Transverse colon (tissue), 4 donors: ENCODE results near the gene CACYBP. TPM values are rescaled to one million over a fixed set of nuclear protein-coding genes. Genes with fewer than 3 reads are reported as not detected.
A peak's percentile ranks its signal among the peaks of the same experiment; 100 is the strongest.

Experiments used
- DNase-seq: peaks from one replicate; pipeline ENCODE4 v3.0.0-alpha.2; 2019
- H3K27ac ChIP-seq, 4 donors: fragments of 200-600 bp; sonication (generic); 2 replicates each; pipeline ENCODE4 v1.5.1; 2016 to 2018; ENCODE audit warnings: inconsistent platforms in 4 of 4
- H3K27me3 ChIP-seq: fragments of 200-600 bp; sonication (generic); 2 replicates; pipeline ENCODE4 v1.5.1; 2017; ENCODE audit warnings: inconsistent platforms
- H3K36me3 ChIP-seq, 4 donors: fragments of 200-600 bp; sonication (generic); 2 replicates each; pipeline ENCODE4 v1.5.1; 2017 to 2019; ENCODE audit warnings: inconsistent platforms in 4 of 4
- H3K4me1 ChIP-seq, 4 donors: fragments of 200-600 bp; sonication (generic); 2 replicates each; pipeline ENCODE4 v1.5.1; 2017 to 2020; ENCODE audit warnings: inconsistent platforms in 4 of 4
- H3K4me3 ChIP-seq, 4 donors: fragments of 200-600 bp; sonication (generic); 1 replicate in 1 of 4; 2 replicates in 3 of 4; pipeline versions ENCODE4 v1.5.1 to v1.6.1; 2017 to 2019; ENCODE audit warnings: inconsistent platforms in 4 of 4
- H3K9me3 ChIP-seq, 2 donors: fragments of 200-600 bp; sonication (generic); 2 replicates each; pipeline ENCODE4 v1.5.1; 2017 to 2019; ENCODE audit warnings: inconsistent platforms in 2 of 2
- EP300 ChIP-seq: sonication (generic); formaldehyde crosslinking; IDR thresholded peaks from one replicate; pipeline ENCODE4 v1.6.1; 2017; ENCODE audit warnings: antibody characterized with exemption, low read depth
- POLR2A ChIP-seq: fragments of 450-650 bp; IDR thresholded peaks from one replicate; pipeline ENCODE4 v1.6.1; 2016; ENCODE audit warnings: antibody characterized with exemption, mild to moderate bottlenecking, moderate library complexity
- POLR2AphosphoS5 ChIP-seq, 3 donors: sonication (generic); formaldehyde crosslinking; IDR thresholded peaks; one replicate each; pipeline ENCODE4 v1.6.1; 2016; ENCODE audit warnings: antibody characterized with exemption in 3 of 3
- WGBS, 2 donors: methylation state at CpG; one replicate each; pipeline ENCODE4 v1.1.5; 2018; ENCODE audit warnings: low coverage in 1 of 2; 5-methylcytosine and 5-hydroxymethylcytosine counted together
- in situ Hi-C, 4 donors: fragments of 200-750 bp; cut with MboI; loops; one replicate each; pipeline versions ENCODE4 v1.15.0 to v1.15.1; 2017; ENCODE audit warnings: low sequenced_read_pairs in 3 of 4, low pct_ligation_motif_present in 1 of 4, low pct_unique_long_range_greater_than_20kb in 1 of 4
- intact Hi-C: fragments of 100-400 bp; cut with DNase I; formaldehyde crosslinking; loops from one replicate; pipeline ENCODE4 v1.15.1; 2023; ENCODE audit warnings: low total_unique reads
- total RNA-seq, 4 donors: library from RNA; depleted of rRNA; stranded (reverse); fragments of >200 nt; gene quantifications; one replicate each; pipeline ENCODE4 v1.1.0, GENCODE V29; 2016
- TF ChIP-seq, protein P1 (sequence below), 5 experiments: fragments of 200-600 bp in 3 of 5; fragments of 450-650 bp in 2 of 5; sonication (generic) in 3 of 5; IDR thresholded peaks; 1 replicate in 2 of 5; 2 replicates in 3 of 5; pipeline ENCODE4 v1.5.1; 2016 to 2017; ENCODE audit warnings: antibody characterized with exemption in 5 of 5, inconsistent platforms in 3 of 5, mild to moderate bottlenecking in 2 of 5, moderate library complexity in 1 of 5

Gene CACYBP
- total RNA-seq, 4 donors from 2014 or later, result 32.9 to 741 (median 62.1) TPM

DNA sequence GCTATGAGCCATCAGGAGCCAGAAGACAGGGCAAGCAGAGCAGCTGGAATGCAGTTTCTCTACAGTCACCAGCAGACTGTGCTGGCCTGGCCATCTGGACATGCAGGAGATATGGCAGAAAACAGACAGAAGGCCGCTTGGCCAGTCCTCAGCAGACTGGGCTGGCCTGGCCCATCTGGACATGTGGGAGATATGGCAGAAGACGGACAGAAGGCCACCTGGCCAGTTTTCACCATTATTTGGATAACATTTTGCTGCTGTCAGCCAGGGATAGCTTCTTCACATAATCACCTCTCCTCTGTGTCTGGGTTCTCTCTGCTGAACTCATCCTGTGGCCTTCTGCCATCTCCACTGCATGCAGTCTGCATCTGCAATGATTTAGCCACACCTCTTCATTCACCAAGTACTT is 25.0 kb upstream of the CACYBP start:
- DNase-seq, result no peak
- WGBS, 2 donors, result 91 to 100% methylated on average over 1 to 2 of the region's 2 CpGs
- Histone ChIP-seq H3K27ac (no peak overlapping the region), H3K27me3 (no peaks in the 10 kb centered on the region), H3K4me1 (peaks cover 0 to 7% (median 0%) of the 10 kb centered on the region in 4 donors), H3K36me3 (peaks cover 0 to 14% (median 6%) of the 10 kb centered on the region in 4 donors), H3K4me3 (no peak overlapping the region), H3K9me3 (no peaks in the 10 kb centered on the region)
- in situ Hi-C loops, result loop anchor here in 2 of 4 donors (10.0 to 25.0 kb wide), 2 partner anchors 200 to 712 kb away; no protein-coding TSS in a partner anchor
- no peak for TF ChIP-seq POLR2AphosphoS5 (IDR thresholded peaks at IDR 0.05)
- no peak for TF ChIP-seq EP300
- TF ChIP-seq POLR2A, result no peak
- TF ChIP-seq, protein P1, sequence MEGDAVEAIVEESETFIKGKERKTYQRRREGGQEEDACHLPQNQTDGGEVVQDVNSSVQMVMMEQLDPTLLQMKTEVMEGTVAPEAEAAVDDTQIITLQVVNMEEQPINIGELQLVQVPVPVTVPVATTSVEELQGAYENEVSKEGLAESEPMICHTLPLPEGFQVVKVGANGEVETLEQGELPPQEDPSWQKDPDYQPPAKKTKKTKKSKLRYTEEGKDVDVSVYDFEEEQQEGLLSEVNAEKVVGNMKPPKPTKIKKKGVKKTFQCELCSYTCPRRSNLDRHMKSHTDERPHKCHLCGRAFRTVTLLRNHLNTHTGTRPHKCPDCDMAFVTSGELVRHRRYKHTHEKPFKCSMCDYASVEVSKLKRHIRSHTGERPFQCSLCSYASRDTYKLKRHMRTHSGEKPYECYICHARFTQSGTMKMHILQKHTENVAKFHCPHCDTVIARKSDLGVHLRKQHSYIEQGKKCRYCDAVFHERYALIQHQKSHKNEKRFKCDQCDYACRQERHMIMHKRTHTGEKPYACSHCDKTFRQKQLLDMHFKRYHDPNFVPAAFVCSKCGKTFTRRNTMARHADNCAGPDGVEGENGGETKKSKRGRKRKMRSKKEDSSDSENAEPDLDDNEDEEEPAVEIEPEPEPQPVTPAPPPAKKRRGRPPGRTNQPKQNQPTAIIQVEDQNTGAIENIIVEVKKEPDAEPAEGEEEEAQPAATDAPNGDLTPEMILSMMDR (IDR thresholded peaks at IDR 0.05), result no peak
- intact Hi-C loops, result no loop called here

DNA sequence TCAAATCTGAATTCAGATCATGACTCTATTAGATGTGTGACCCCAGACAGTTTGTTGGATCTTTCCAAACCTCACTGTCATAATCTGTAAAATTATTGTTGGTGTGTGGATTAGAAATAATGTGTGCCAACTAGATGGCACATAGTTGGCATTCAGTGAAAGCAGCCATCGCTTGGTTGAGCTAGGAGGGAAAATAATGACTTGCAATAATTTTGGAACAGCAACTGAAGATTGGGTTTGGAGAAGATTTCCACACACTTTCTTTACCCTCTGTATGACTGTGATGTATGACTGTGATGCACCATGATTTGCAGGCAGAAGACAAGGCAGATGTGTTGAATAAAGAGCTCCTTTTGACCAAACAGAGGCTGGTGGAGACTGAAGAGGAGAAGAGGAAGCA is 24.0 kb upstream of the CACYBP start:
- Histone ChIP-seq H3K27me3 (no peaks in the 10 kb centered on the region), H3K4me1 (peaks cover 0 to 7% (median 0%) of the 10 kb centered on the region in 4 donors), H3K4me3 (no peak overlapping the region), H3K27ac (no peak overlapping the region), H3K9me3 (no peaks in the 10 kb centered on the region), H3K36me3 (peaks cover 0 to 20% (median 6%) of the 10 kb centered on the region in 4 donors)
- no peak for TF ChIP-seq POLR2A
- TF ChIP-seq POLR2AphosphoS5 (IDR thresholded peaks at IDR 0.05), result no peak
- no peak for TF ChIP-seq EP300
- TF ChIP-seq, protein P1 (IDR thresholded peaks at IDR 0.05), result no peak
- intact Hi-C loops, result no loop called here
- no peak for DNase-seq
- WGBS, 2 donors, result 78 to 94% methylated on average over 1 of the region's 1 CpG
- in situ Hi-C loops, result loop anchor here in 2 of 4 donors (10.0 to 25.0 kb wide), 2 partner anchors 201 to 713 kb away; no protein-coding TSS in a partner anchor

DNA sequence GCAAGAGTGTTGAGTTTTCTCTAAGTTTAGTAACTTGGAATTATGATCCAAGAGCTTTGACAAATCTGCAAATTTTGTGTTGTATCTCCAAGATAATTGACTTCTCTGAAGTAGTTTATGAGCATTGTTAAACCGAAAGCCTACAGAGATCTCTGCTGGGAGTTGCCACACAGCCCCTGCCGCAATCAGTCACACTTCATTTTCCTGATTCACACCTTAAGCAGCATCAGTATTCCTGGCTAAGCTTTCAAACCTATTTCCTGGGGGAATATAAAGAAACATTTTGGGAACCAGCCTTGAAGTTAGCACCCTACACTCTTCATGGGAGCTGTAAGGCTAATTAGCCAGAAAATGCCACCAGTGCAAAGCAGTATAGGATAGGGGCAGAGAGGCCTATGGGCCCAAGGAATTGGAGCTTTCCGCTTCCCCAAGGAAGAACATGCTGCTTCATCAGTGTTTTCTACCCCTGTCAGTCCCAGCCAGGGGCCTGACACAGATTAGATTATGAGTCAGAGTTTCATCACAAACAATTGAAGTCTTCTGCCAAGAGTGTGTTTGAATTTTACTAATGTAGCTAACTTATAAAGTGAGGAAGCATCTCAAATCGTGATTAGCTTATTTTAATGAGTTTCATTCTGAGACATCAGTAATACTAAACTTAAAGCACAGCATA is 23.2 kb upstream of the CACYBP start:
- 72 to 75% methylated on average over 3 to 4 of the region's 4 CpGs for WGBS, 2 donors
- Histone ChIP-seq H3K9me3 (no peaks in the 10 kb centered on the region), H3K36me3 (peaks cover 0 to 17% (median 6%) of the 10 kb centered on the region in 4 donors), H3K27ac (no peak overlapping the region), H3K27me3 (no peaks in the 10 kb centered on the region), H3K4me1 (peaks cover 0 to 3% (median 0%) of the 10 kb centered on the region in 4 donors), H3K4me3 (no peak overlapping the region)
- in situ Hi-C loops, result loop anchor here in 2 of 4 donors (10.0 to 25.0 kb wide), 2 partner anchors 202 to 714 kb away; no protein-coding TSS in a partner anchor
- TF ChIP-seq POLR2AphosphoS5 (IDR thresholded peaks at IDR 0.05) (no peak), POLR2A (no peak), EP300 (no peak)
- TF ChIP-seq, protein P1 (IDR thresholded peaks at IDR 0.05), result no peak
- no peak for DNase-seq
- intact Hi-C loops, result no loop called here

DNA sequence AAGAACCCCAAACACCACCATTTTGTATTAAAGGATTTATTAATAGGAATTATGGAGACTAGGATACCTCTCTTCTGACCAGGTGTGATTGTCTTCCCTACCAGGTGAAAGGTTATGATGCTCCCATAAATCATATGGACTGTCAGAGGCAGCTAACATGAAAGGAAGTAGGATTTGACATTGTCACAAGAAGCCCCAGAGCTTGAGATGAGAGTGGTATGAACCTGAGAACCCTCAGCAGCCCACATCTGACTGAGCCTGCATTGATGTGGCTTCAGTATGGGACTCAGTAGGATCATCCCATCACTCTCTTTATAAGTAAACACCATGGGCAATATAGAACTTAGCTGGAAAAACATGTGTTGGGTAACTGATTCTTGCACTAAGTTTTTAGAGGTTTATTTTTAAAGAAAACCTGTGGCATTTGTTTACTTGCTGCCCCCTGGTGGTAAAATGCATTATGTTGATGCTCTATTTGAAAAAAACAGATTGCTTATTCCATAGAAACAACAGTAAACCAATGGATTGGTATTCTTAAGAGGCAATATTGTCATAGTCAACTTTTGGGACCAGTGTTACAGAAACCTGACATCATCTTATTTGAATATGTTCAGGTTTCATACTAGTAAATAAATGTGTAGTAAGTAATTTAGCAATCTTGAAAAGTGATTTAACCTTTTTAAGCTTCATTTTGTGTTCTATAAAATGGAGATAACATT is 16.6 kb upstream of the CACYBP start:
- Histone ChIP-seq H3K9me3 (no peaks in the 10 kb centered on the region), H3K4me3 (no peak overlapping the region), H3K4me1 (no peaks in the 10 kb centered on the region), H3K27ac (no peak overlapping the region), H3K27me3 (no peaks in the 10 kb centered on the region), H3K36me3 (peaks cover 0 to 31% (median 8%) of the 10 kb centered on the region in 4 donors)
- in situ Hi-C loops, result loop anchor here in 3 of 4 donors (5.0 to 25.0 kb wide), 4 partner anchors 98 to 721 kb away; no protein-coding TSS in a partner anchor
- intact Hi-C loops, result no loop called here
- no peak for DNase-seq
- TF ChIP-seq EP300, result no peak
- TF ChIP-seq, protein P1 (IDR thresholded peaks at IDR 0.05), result peak; percentile 62 to 70 (median 64)
